Spleen (tissue), 11 donors: Measurements from ENCODE around the gene KLF16. TPM values are rescaled to one million over a fixed set of nuclear protein-coding genes. Genes with fewer than 3 reads are reported as not detected.

Experiments
- DNase-seq: peaks from one replicate; pipeline ENCODE4 v3.0.0-alpha.2; 2020
- H3K27ac ChIP-seq, 8 donors: fragments of 200-600 bp; sonication (generic) in 7 of 8; 1 replicate in 4 of 8; 2 replicates in 4 of 8; pipeline versions ENCODE4 v1.5.0 to v1.8.0; 2016 to 2021; ENCODE audit warnings: inconsistent platforms in 4 of 8, mild to moderate bottlenecking in 4 of 8, moderate library complexity in 1 of 8
- H3K27me3 ChIP-seq, 7 donors: fragments of 200-600 bp; sonication (generic) in 6 of 7; replicated peaks in 1 of 7; 1 replicate in 4 of 7; 2 replicates in 3 of 7; pipeline versions ENCODE4 v1.5.0 to v1.8.0; 2016 to 2021; ENCODE audit warnings: inconsistent platforms in 3 of 7, mild to moderate bottlenecking in 1 of 7
- H3K36me3 ChIP-seq, 6 donors: fragments of 200-600 bp; sonication (generic) in 5 of 6; 1 replicate in 4 of 6; 2 replicates in 2 of 6; pipeline versions ENCODE4 v1.5.0 to v1.8.0; 2016 to 2021; ENCODE audit warnings: inconsistent platforms in 2 of 6
- H3K4me1 ChIP-seq, 6 donors: fragments of 200-600 bp; sonication (generic) in 5 of 6; 1 replicate in 3 of 6; 2 replicates in 3 of 6; pipeline versions ENCODE4 v1.5.0 to v1.8.0; 2016 to 2021; ENCODE audit warnings: inconsistent platforms in 3 of 6
- H3K4me3 ChIP-seq, 8 donors: fragments of 200-600 bp; sonication (generic) in 7 of 8; 1 replicate in 4 of 8; 2 replicates in 4 of 8; pipeline versions ENCODE4 v1.5.0 to v1.8.0; 2016 to 2021; ENCODE audit warnings: inconsistent platforms in 4 of 8, mild to moderate bottlenecking in 4 of 8, moderate library complexity in 2 of 8
- H3K9me3 ChIP-seq, 8 donors: fragments of 200-600 bp; sonication (generic) in 7 of 8; 1 replicate in 4 of 8; 2 replicates in 4 of 8; pipeline versions ENCODE4 v1.5.0 to v1.8.0; 2016 to 2021; ENCODE audit warnings: inconsistent platforms in 4 of 8
- POLR2A ChIP-seq, 3 donors: fragments of 450-650 bp; IDR thresholded peaks; one replicate each; pipeline ENCODE4 v1.5.1; 2017; ENCODE audit warnings: antibody characterized with exemption in 3 of 3, mild to moderate bottlenecking in 1 of 3
- POLR2AphosphoS5 ChIP-seq, 3 donors: sonication (generic); formaldehyde crosslinking; IDR thresholded peaks; one replicate each; pipeline ENCODE4 v1.5.1; 2017; ENCODE audit warnings: antibody characterized with exemption in 3 of 3
- WGBS, 5 donors: extraction: QIAGEN DNeasy Blood & Tissue Kit in 3 of 5; methylation state at CpG; one replicate each; pipeline versions ENCODE4 v1.1.5 to v1.1.7; 2013 to 2018; 5-methylcytosine and 5-hydroxymethylcytosine counted together
- intact Hi-C: fragments of 100-400 bp; cut with DNase I; formaldehyde crosslinking; loops from one replicate; pipeline ENCODE4 v1.15.0; 2023; ENCODE audit warnings: low total_unique reads
- polyA plus RNA-seq, 3 donors: library from polyadenylated mRNA; stranded (reverse); fragments of 200-250 nt; gene quantifications; one replicate each; pipeline ENCODE4 v1.2.1, GENCODE V29; 2013
- total RNA-seq, 7 donors: library from RNA; depleted of rRNA in 3 of 7; stranded (reverse); fragments of >200 nt in 3 of 7; fragmentation: NEBNext Ultra II Directional in 4 of 7; extraction: Animal tissue kit (Norgen Biotek cat#: 25700) in 4 of 7; gene quantifications; one replicate each; pipeline versions ENCODE4 v1.1.0 to v1.2.1, GENCODE V29; 2016 to 2021
- TF ChIP-seq, protein P1 (sequence below), 11 experiments: fragments of 200-600 bp in 7 of 11; fragments of 450-650 bp in 4 of 11; sonication (generic) in 4 of 11; IDR thresholded peaks in 8 of 11; conservative IDR thresholded peaks in 3 of 11; 1 replicate in 7 of 11; 2 replicates in 4 of 11; pipeline versions ENCODE4 v1.4.0 to v1.8.0; 2016 to 2021; ENCODE audit warnings: antibody characterized with exemption in 11 of 11, inconsistent platforms in 4 of 11, mild to moderate bottlenecking in 1 of 11
- donor health status: healthy with polysubstance abuse.
- donor health status: DM: no; HTN: no; CAD: no; lungs with moderate emphysema.
- donor health status: DM: no; HTN: no; CAD: no.
- donor health status: Bipolar disorder and iron deficiency.
- donor health status: healthy.
- donor health status: DM: no; HTN: no; CAD: no.
- donor health status: DM: yes; HTN: yes; CAD: no.

The KLF16 gene
- total and polyA plus RNA-seq, 10 donors: 7.1 to 39.0 (median 18.4) TPM

DNA sequence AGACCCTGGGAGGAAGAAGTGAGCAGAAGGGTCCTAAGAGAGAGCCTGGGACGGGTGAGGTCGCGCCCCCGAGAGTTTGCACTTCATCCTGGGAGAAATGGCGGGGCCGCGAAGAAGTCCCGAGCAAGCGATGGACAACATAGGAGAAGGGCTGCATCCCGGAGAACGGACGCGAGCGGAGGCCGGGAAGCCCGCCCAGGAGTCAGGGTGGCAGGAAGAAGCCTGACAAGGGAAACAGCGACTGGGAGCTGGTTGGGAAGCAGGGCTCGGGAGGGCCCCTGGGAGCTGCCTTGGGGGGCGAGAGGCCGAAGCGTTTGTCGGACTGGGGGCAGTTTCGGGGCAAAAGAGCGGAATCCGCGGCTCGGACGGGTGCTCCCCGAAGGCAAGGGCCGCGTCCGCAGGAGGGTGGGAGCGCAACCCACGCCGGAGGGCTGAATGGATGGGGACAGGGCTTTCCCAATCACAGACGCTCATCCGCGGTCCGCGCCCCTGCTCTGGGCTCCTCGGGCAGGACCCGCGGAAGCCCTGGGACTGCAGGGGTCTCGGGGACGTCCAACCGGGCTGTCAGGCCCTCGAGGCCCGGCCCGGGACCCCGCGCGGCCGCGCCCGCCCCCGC lies 21.4 kb upstream of the KLF16 start:
- H3K27ac ChIP-seq: peak overlapping the region; percentile 79 to 95 (median 93)
- H3K27me3 ChIP-seq: no peaks in the 10 kb centered on the region
- peak overlapping the region; percentile 68 to 96 (median 88) for H3K4me3 ChIP-seq
- H3K36me3 ChIP-seq: peaks cover 0 to 14% (median 10%) of the 10 kb centered on the region in 6 donors
- no peaks in the 10 kb centered on the region for H3K9me3 ChIP-seq
- H3K4me1 ChIP-seq: peaks cover 33 to 71% (median 58%) of the 10 kb centered on the region in 6 donors
- intact Hi-C loops: no loop called here
- peak; percentile 90 for DNase-seq
- TF ChIP-seq POLR2A (IDR thresholded peaks at IDR 0.05) (no peak), POLR2AphosphoS5 (IDR thresholded peaks at IDR 0.05) (peak in 1 of 3 donors; percentile 12)
- 0 to 1% (median 1%) methylated on average over 22 to 56 of the region's 56 CpGs for WGBS, 5 donors

DNA sequence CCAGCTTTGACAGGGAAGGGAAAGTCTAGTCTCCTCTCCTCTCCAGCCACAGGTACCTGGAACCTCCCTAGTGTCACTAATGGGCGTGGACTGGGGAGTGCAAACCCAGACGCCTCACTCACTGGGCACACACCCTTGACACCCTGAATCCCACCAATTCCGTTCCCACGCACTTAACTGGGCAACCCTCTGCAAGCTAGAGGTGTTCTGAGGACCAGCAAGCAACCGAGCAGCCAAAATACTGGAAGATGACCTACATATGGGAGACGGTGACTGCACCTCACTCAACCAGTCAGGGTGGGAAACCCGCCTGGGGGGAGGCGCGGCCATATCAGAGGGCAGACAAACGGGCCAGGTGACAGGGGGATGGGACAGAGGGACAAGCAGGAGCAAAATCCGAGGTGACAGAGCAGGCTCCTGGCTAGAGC lies 20.9 kb upstream of the KLF16 start:
- H3K27ac ChIP-seq: peak overlapping the region; percentile 79 to 95 (median 93)

GRCh38 chr19:1883784-1884183 lies 20.4 kb upstream of the KLF16 start:
- no peaks in the 10 kb centered on the region for H3K9me3 ChIP-seq
- H3K4me1 ChIP-seq: peaks cover 33 to 75% (median 58%) of the 10 kb centered on the region in 6 donors
- WGBS, 5 donors: 34 to 42% (median 38%) methylated on average over 8 of the region's 8 CpGs
- DNase-seq: no peak
- H3K27me3 ChIP-seq: no peaks in the 10 kb centered on the region
- TF ChIP-seq, protein P1, sequence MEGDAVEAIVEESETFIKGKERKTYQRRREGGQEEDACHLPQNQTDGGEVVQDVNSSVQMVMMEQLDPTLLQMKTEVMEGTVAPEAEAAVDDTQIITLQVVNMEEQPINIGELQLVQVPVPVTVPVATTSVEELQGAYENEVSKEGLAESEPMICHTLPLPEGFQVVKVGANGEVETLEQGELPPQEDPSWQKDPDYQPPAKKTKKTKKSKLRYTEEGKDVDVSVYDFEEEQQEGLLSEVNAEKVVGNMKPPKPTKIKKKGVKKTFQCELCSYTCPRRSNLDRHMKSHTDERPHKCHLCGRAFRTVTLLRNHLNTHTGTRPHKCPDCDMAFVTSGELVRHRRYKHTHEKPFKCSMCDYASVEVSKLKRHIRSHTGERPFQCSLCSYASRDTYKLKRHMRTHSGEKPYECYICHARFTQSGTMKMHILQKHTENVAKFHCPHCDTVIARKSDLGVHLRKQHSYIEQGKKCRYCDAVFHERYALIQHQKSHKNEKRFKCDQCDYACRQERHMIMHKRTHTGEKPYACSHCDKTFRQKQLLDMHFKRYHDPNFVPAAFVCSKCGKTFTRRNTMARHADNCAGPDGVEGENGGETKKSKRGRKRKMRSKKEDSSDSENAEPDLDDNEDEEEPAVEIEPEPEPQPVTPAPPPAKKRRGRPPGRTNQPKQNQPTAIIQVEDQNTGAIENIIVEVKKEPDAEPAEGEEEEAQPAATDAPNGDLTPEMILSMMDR (IDR thresholded peaks at IDR 0.05 in 8 of 11, conservative IDR thresholded peaks at IDR 0.05 in 3 of 11): no peak
- TF ChIP-seq POLR2AphosphoS5 (IDR thresholded peaks at IDR 0.05) (no peak), POLR2A (IDR thresholded peaks at IDR 0.05) (no peak)
- peak overlapping the region; percentile 68 to 96 (median 88) for H3K4me3 ChIP-seq
- H3K36me3 ChIP-seq: peaks cover 0 to 25% (median 14%) of the 10 kb centered on the region in 6 donors
- intact Hi-C loops: no loop called here
- H3K27ac ChIP-seq: peak overlapping the region; percentile 79 to 95 (median 93)

More for the DNA sequence above, 20.9 kb upstream of the KLF16 start:
- intact Hi-C loops: no loop called here
- Histone ChIP-seq H3K4me1 (peaks cover 33 to 72% (median 58%) of the 10 kb centered on the region in 6 donors), H3K27me3 (no peaks in the 10 kb centered on the region), H3K4me3 (peak overlapping the region; percentile 68 to 96 (median 88)), H3K36me3 (peaks cover 0 to 20% (median 10%) of the 10 kb centered on the region in 6 donors), H3K9me3 (no peaks in the 10 kb centered on the region)
- 2 to 6% (median 3%) methylated on average over 9 to 11 of the region's 11 CpGs for WGBS, 5 donors
- TF ChIP-seq, protein P1 (IDR thresholded peaks at IDR 0.05 in 8 of 11, conservative IDR thresholded peaks at IDR 0.05 in 3 of 11): no peak
- no peak for TF ChIP-seq POLR2AphosphoS5 (IDR thresholded peaks at IDR 0.05)
- no peak for TF ChIP-seq POLR2A (IDR thresholded peaks at IDR 0.05)
- no peak for DNase-seq

DNA sequence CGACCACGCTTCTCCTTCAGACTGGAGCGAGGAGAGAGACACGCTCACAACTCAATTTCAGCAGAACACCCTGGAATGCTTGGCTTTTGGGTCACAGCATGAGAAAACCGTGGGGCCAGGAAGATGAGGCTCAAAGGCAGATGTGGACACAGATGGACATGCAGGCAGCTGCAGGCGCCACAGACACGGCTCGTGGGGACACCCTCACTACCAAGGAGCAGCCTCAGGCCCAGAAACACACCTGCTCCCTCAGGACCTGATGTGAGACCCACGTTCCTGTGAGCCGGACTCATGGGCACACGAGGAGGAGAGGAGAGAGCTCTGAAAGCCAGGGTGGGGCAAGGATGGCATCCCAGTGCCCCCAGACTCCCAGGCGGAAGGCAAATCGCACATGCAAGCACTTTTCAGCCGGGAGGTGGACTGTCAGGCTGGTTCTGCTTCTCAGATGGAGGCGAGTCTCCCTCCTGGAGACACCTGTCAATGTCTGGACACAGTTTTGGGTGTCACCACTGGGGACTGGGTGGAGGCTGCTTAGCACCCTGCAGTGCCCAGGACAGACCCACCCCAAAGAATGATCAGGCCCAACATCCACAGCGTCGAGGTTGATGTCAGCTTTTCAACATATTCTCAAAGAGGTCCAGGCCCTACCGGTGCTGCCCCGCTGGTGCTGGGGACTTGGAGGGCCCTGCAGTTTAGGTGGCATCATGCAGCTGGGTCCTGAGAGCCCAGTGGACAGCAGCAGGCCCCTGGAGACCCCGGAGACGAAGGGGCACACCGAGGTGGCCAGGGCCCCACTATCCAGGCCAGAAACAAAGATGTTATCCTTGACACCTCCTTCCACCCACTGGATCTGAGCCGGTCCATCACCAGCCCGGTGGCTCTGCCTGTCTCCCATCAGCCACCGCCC lies 19.7 kb upstream of the KLF16 start:
- no peak for DNase-seq
- intact Hi-C loops: no loop called here
- peak overlapping the region; percentile 79 to 95 (median 93) for H3K27ac ChIP-seq
- no peaks in the 10 kb centered on the region for H3K9me3 ChIP-seq
- H3K4me3 ChIP-seq: peak overlapping the region; percentile 68 to 96 (median 88)
- TF ChIP-seq POLR2AphosphoS5 (IDR thresholded peaks at IDR 0.05): peak in 1 of 3 donors; percentile 18
- TF ChIP-seq POLR2A (IDR thresholded peaks at IDR 0.05): no peak
- H3K4me1 ChIP-seq: peaks cover 33 to 80% (median 58%) of the 10 kb centered on the region in 6 donors
- peaks cover 0 to 29% (median 17%) of the 10 kb centered on the region in 6 donors for H3K36me3 ChIP-seq
- 59 to 66% (median 66%) methylated on average over 8 to 25 of the region's 25 CpGs for WGBS, 5 donors
- no peaks in the 10 kb centered on the region for H3K27me3 ChIP-seq
